ENCODE data around the gene LAMB4.

DNA sequence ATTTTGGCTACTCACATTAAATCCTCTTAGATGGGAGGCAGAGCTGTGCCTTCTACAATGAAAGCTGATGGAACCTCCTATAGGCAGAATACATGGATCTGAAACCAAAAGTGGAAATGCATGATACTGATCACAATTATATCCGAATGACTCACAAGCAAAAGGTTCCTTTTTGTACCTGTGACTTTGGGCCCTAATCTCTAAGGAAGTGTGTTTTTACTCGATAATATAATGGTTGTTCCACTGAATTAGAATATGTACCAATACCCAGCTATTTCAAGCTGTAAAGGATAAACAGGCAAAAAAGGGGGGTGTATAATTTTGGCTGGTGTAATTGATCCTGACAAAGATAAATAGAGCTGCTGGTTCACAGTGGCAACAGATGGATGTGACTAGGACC lies 109.6 kb downstream of the LAMB4 start:
- TF ChIP-seq BHLHE40 (IDR thresholded peaks at IDR 0.05; ENCODE audit: borderline replicate concordance) (no peak), FOXA1 (IDR thresholded peaks at IDR 0.05) (no peak), SP1 (IDR thresholded peaks at IDR 0.05) (no peak), FOXM1 (IDR thresholded peaks at IDR 0.05; ENCODE audit: borderline replicate concordance) (no peak), LEF1 (IDR thresholded peaks at IDR 0.05; ENCODE audit: borderline replicate concordance) (no peak), SUZ12 (IDR thresholded peaks at IDR 0.05) (no peak), TARDBP (IDR thresholded peaks at IDR 0.05) (no peak), FOXK2 (IDR thresholded peaks at IDR 0.05) (no peak), HDGF (IDR thresholded peaks at IDR 0.05; ENCODE audit: borderline replicate concordance) (no peak), ZNF384 (IDR thresholded peaks at IDR 0.05) (no peak)
- TF ChIP-seq, protein P1, sequence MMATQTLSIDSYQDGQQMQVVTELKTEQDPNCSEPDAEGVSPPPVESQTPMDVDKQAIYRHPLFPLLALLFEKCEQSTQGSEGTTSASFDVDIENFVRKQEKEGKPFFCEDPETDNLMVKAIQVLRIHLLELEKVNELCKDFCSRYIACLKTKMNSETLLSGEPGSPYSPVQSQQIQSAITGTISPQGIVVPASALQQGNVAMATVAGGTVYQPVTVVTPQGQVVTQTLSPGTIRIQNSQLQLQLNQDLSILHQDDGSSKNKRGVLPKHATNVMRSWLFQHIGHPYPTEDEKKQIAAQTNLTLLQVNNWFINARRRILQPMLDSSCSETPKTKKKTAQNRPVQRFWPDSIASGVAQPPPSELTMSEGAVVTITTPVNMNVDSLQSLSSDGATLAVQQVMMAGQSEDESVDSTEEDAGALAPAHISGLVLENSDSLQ (IDR thresholded peaks at IDR 0.05) = no peak
